Measurements from ENCODE around the gene DACH1. TPM values are rescaled to one million over a fixed set of nuclear protein-coding genes. Genes with fewer than 3 reads are reported as not detected.

Gene DACH1
- total RNA-seq, 1 donor from 2014 or later = 37.1 TPM

- no peaks in the 10 kb centered on the region for H3K4me1 Mint-ChIP-seq (ENCODE audit: low read depth)
- no peak for TF ChIP-seq CTCF (IDR thresholded peaks at IDR 0.05; ENCODE audit: unreplicated experiment)
- peaks cover 2% of the 10 kb centered on the region for H3K36me3 Mint-ChIP-seq (ENCODE audit: insufficient read depth)
- no peak overlapping the region for H3K27ac Mint-ChIP-seq
- no peak for DNase-seq (ENCODE audit: low spot score, unreplicated experiment)
- peaks cover 6% of the 10 kb centered on the region for H3K9me3 Mint-ChIP-seq (ENCODE audit: low read depth)
- H3K27me3 Mint-ChIP-seq = no peaks in the 10 kb centered on the region
- H3K4me3 Mint-ChIP-seq (ENCODE audit: low read depth) = no peak overlapping the region
These were observed 19.9 kb upstream of the DACH1 start for GRCh38 chr13:71886880-71887279.

GRCh38 chr13:71882120-71882519 lies 15.1 kb upstream of the DACH1 start:
- Mint-ChIP-seq H3K4me3 (ENCODE audit: low read depth) (no peak overlapping the region), H3K9me3 (ENCODE audit: low read depth) (peaks cover 12% of the 10 kb centered on the region), H3K27ac (peak overlapping the region; percentile 50), H3K27me3 (no peaks in the 10 kb centered on the region), H3K4me1 (ENCODE audit: low read depth) (peaks cover 26% of the 10 kb centered on the region), H3K36me3 (ENCODE audit: insufficient read depth) (peaks cover 4% of the 10 kb centered on the region)
- no peak for DNase-seq (ENCODE audit: low spot score, unreplicated experiment)
- no peak for TF ChIP-seq CTCF (IDR thresholded peaks at IDR 0.05; ENCODE audit: unreplicated experiment)

GRCh38 chr13:71880753-71881541 lies 13.9 kb upstream of the DACH1 start:
- no peak overlapping the region for H3K4me3 Mint-ChIP-seq (ENCODE audit: low read depth)
- H3K27ac Mint-ChIP-seq = peak overlapping the region; percentile 11
- no peak for TF ChIP-seq CTCF (IDR thresholded peaks at IDR 0.05; ENCODE audit: unreplicated experiment)
- no peaks in the 10 kb centered on the region for H3K27me3 Mint-ChIP-seq
- H3K36me3 Mint-ChIP-seq (ENCODE audit: insufficient read depth) = peaks cover 4% of the 10 kb centered on the region
- no peak for DNase-seq (ENCODE audit: low spot score, unreplicated experiment)
- peaks cover 12% of the 10 kb centered on the region for H3K9me3 Mint-ChIP-seq (ENCODE audit: low read depth)
- peaks cover 33% of the 10 kb centered on the region for H3K4me1 Mint-ChIP-seq (ENCODE audit: low read depth)

- H3K4me3 Mint-ChIP-seq (ENCODE audit: low read depth) = no peak overlapping the region
These were observed 12.9 kb upstream of the DACH1 start for GRCh38 chr13:71879808-71880344.

GRCh38 chr13:71879129-71879535 lies 12.1 kb upstream of the DACH1 start:
- peak; percentile 66 for TF ChIP-seq CTCF (IDR thresholded peaks at IDR 0.05; ENCODE audit: unreplicated experiment)
- H3K27me3 Mint-ChIP-seq = no peaks in the 10 kb centered on the region
- peaks cover 4% of the 10 kb centered on the region for H3K36me3 Mint-ChIP-seq (ENCODE audit: insufficient read depth)
- no peak overlapping the region for H3K4me3 Mint-ChIP-seq (ENCODE audit: low read depth)
- peak overlapping the region; percentile 57 for H3K27ac Mint-ChIP-seq
- DNase-seq (ENCODE audit: low spot score, unreplicated experiment) = no peak
- peaks cover 12% of the 10 kb centered on the region for H3K9me3 Mint-ChIP-seq (ENCODE audit: low read depth)
- peaks cover 40% of the 10 kb centered on the region for H3K4me1 Mint-ChIP-seq (ENCODE audit: low read depth)

More at GRCh38 chr13:71879808-71880344, 12.9 kb upstream of the DACH1 start:
- Mint-ChIP-seq H3K9me3 (ENCODE audit: low read depth) (peaks cover 12% of the 10 kb centered on the region), H3K4me1 (ENCODE audit: low read depth) (peaks cover 33% of the 10 kb centered on the region), H3K27ac (peak overlapping the region; percentile 35), H3K27me3 (no peaks in the 10 kb centered on the region), H3K36me3 (ENCODE audit: insufficient read depth) (peaks cover 4% of the 10 kb centered on the region)
- DNase-seq (ENCODE audit: low spot score, unreplicated experiment) = no peak
- no peak for TF ChIP-seq CTCF (IDR thresholded peaks at IDR 0.05; ENCODE audit: unreplicated experiment)

Measured in progenitor cell of endocrine pancreas (in vitro differentiated cells).